Aortic smooth muscle cell (primary cell): ENCODE measurements around the gene SYTL2. TPM values are rescaled to one million over a fixed set of nuclear protein-coding genes. Genes with fewer than 3 reads are reported as not detected.

Experiments
- total RNA-seq: library from RNA; depleted of rRNA; stranded (reverse); fragments of >200 nt; gene quantifications from 2 replicates; pipeline ENCODE4 v1.2.3, GENCODE V29; 2014

SYTL2 gene
- total RNA-seq = 7.0 and 7.5 TPM in 2 replicates

GRCh38 chr11:85810871-85811611 lies at the start of gene SYTL2:
Gene SYTL2 (minus strand): TSS chr11:85811141. CDS start chr11:85757725, 53,416 bp downstream.

GRCh38 chr11:85855341-85855656 lies 44.4 kb upstream of the SYTL2 start, which contains the start of gene CCDC83:
Gene CCDC83 (plus strand): TSS chr11:85855383. CDS start chr11:85865124, 9,741 bp downstream.

GRCh38 chr11:85685820-85686459 lies 125.0 kb downstream of the SYTL2 start, which contains the start of gene CCDC89:
Gene CCDC89 (minus strand): TSS chr11:85686195. CDS start chr11:85686130, 65 bp downstream.

GRCh38 chr11:85664615-85665481 lies 146.1 kb downstream of the SYTL2 start, which contains the start of gene CREBZF:
Gene CREBZF (minus strand): TSS chr11:85665129. CDS start chr11:85664875, 254 bp downstream.

GRCh38 chr11:85647604-85648299 lies 163.2 kb downstream of the SYTL2 start, which contains the start of gene TMEM126A:
Gene TMEM126A (plus strand): TSS chr11:85647967. CDS start chr11:85650256, 2,289 bp downstream.

Other genes with a start within 250 kb of the SYTL2 start
- 1.8 and 2.6 TPM in 2 replicates for gene DLG2, start 183.8 kb downstream of the SYTL2 start, total RNA-seq
- 58.7 and 60.5 TPM in 2 replicates for gene TMEM126B, start 182.5 kb downstream of the SYTL2 start, total RNA-seq
- gene TMEM126A, start 163.2 kb downstream of the SYTL2 start, total RNA-seq = 33.8 and 41.2 TPM in 2 replicates
- gene CREBZF, start 146.0 kb downstream of the SYTL2 start, total RNA-seq = 33.8 and 35.0 TPM in 2 replicates
- 5.8 and 6.0 TPM in 2 replicates for gene CCDC89, start 124.9 kb downstream of the SYTL2 start, total RNA-seq
- gene CCDC83, start 44.2 kb upstream of the SYTL2 start, total RNA-seq = not detected in 2 replicates